NCI-H82 treated with DMSO at 0.1 percent for 48 hours (cell line): ENCODE data around the gene GLIS2.

Experiments used
- DNase-seq: peaks from one replicate; lab custom pipeline; 2025; ENCODE audit not compliant: unreplicated experiment; lab: John Stamatoyannopoulos, UW

Gene GLIS2

GRCh38 chr16:4381072-4381934 is 65.4 kb downstream of the GLIS2 start:
- no peak for DNase-seq

DNA sequence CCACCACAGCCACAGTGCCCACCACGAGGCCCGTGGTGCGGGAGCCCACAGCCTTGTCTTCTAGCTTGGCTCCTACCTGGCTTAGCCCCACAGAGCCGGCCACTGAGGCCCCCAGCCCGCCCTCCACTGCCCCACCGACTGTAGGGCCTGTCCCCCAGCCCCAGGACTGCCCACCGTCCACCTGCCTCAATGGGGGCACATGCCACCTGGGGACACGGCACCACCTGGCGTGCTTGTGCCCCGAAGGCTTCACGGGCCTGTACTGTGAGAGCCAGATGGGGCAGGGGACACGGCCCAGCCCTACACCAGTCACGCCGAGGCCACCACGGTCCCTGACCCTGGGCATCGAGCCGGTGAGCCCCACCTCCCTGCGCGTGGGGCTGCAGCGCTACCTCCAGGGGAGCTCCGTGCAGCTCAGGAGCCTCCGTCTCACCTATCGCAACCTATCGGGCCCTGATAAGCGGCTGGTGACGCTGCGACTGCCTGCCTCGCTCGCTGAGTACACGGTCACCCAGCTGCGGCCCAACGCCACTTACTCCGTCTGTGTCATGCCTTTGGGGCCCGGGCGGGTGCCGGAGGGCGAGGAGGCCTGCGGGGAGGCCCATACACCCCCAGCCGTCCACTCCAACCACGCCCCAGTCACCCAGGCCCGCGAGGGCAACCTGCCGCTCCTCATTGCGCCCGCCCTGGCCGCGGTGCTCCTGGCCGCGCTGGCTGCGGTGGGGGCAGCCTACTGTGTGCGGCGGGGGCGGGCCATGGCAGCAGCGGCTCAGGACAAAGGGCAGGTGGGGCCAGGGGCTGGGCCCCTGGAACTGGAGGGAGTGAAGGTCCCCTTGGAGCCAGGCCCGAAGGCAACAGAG is 66.3 kb downstream of the GLIS2 start:
- DNase-seq = no peak

- DNase-seq = no peak
Observed at GRCh38 chr16:4382795-4383357, 67.0 kb downstream of the GLIS2 start.

- no peak for DNase-seq
Observed at GRCh38 chr16:4383591-4384444, 68.0 kb downstream of the GLIS2 start.

DNA sequence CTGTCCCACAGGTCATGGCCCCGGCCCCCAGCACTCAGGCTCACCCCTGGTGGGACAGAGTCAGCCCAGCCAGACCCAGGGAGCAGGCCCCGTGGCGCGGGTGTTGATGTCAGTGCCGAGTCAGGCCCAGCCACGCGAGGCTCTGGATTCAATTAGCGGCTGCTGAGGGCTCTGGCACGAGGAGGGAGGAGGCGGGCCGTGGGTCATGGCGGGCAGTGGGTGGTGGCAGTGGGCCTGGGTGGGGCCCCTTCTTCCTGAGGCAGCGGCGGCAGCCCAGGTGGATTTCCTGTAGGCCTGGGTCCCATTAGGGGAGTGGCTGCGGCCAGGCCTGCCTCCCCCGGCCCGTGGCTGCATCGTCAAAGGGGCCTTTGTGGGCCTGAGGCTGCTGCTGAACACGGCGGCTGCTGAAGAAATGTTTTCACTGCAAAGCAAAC is 68.7 kb downstream of the GLIS2 start:
- DNase-seq = no peak

DNA sequence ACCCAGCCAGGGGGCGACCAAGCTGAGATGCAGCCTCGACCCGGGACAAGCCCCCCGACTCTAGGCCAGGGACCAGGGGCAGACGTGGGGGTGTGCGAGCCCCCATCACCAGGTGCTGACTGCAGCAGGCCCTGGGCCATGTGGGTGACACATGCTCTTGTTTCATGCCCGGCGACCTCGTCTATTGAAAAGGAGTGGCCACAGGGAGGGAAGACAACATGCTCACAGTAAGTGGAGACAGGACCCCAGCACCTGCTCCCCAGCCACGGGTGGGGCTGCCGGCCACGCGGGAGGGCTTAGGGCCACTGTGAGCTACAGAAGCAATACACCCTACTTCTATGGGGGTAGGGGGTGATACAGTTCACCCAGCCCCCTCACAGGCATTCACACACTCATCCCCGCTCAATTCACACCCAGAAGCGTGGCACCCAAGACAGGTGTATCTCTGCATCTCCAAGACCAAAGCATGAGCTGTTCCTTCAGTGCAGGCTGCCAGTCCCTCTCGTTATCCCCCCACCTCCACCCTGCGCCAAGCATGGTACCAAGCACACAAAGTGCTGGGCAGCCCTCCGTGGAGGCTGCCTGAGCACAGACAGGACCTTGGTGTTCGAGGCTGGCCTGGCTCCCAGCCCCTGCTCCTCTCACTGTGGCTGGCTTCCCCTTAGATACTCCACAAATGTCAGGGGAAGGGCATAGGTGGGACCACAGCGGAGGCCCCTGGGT is 69.4 kb downstream of the GLIS2 start:
- no peak for DNase-seq

GRCh38 chr16:4385789-4386450 is 70.1 kb downstream of the GLIS2 start:
- DNase-seq = no peak

DNA sequence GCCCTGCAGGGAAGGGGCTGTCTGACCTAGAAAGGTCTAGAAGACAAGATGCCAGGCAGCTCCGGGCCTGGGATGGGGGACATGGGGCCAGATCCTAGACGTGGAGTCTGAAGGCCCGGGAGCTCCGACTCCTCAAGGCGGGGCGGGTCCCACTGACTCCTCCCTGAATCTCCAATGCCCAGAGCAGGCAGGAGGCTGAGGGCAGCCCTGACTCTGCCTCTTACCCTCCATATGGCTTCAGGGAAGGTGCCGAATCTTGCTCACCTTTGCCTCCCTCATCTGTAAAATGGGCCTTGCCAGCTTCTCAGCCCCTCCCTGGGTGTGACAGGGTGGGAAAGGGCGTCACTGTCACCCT is 70.6 kb downstream of the GLIS2 start:
- no peak for DNase-seq

GRCh38 chr16:4386951-4387565 is 71.2 kb downstream of the GLIS2 start:
- no peak for DNase-seq

DNA sequence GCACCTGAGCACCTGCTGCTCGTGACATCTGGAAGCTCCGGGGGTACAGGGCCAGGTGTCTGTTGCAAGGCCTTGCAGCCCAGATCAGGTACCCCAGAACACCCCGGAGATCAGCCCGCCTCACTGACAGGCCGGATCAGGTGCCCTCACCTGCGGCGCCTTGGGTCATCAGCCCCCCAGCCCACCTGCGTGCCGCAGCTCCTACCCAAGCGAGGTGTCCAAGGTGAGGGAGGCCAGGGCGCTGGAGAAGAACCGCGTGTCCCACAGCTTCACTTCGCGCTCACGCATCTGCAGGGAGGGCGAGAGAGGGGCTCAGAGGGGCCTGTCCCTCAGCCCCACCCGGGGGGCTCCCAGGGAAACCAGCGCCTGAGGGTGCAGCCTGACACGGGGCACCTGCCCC is 71.9 kb downstream of the GLIS2 start:
- no peak for DNase-seq

DNA sequence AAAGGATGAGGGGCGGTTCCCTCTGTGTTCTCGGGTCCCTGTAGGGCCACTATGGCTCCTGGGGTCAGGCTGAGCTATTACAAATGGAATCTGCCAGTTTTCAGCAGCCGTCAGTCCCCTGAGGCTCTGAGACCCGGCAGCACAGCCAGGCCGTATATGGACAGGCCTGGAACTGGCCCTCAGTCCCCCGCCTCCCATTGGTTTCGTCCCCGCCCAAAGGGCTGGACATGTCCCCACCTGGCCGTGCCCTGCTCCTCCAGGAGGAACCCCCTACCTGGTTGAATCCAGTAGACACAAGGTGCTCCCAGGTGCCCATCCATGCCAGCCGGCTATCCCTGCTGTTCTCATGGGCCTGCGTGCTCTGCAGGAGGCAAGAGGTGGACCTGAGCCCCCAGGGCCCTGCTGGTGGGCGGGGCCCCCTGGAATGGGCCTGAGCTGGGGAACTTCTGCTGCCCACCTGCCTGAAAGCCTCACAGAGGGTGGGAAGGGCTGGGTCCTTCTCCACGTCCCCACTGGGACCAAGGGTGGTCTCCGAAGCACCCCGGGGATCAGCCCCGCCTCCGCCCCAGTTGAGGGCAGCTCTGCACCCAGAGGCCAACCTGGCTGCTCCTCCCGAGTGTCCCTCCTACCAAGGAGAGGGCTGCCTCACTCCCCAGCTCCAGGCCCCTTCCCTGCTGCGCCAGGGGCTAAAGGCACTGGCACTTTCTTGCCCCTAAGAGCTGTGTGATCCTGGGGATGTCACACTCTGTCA is 72.6 kb downstream of the GLIS2 start:
- no peak for DNase-seq
